GM12873 (cell line): ENCODE measurements around the gene KIAA0513.

ENCODE experiments used
- CTCF ChIP-seq: IDR thresholded peaks from 2 replicates; pipeline ENCODE4 v1.5.1; 2012; ENCODE audit warnings: low read depth, mild to moderate bottlenecking, moderate library complexity, low read length, control low read depth; ENCODE audit not compliant: insufficient read depth; ENCODE audit errors: missing control alignments

KIAA0513 gene

GRCh38 chr16:84988328-84989080 lies 39.1 kb upstream of the KIAA0513 start:
- TF ChIP-seq CTCF = no peak

- no peak for TF ChIP-seq CTCF
Measured at GRCh38 chr16:84989749-84990620, 37.6 kb upstream of the KIAA0513 start.

GRCh38 chr16:84990782-84991181 lies 36.8 kb upstream of the KIAA0513 start:
- no peak for TF ChIP-seq CTCF

- no peak for TF ChIP-seq CTCF
Measured at GRCh38 chr16:84992717-84993075, 34.9 kb upstream of the KIAA0513 start.

GRCh38 chr16:84993926-84994325 lies 33.7 kb upstream of the KIAA0513 start:
- TF ChIP-seq CTCF = no peak

- no peak for TF ChIP-seq CTCF
Measured at GRCh38 chr16:84995663-84996062, 31.9 kb upstream of the KIAA0513 start.

- no peak for TF ChIP-seq CTCF
Measured at GRCh38 chr16:84996365-84996764, 31.2 kb upstream of the KIAA0513 start.
